GM10847 (cell line): ENCODE measurements around the gene SLC26A1.

Experiments
- POLR2A ChIP-seq: IDR thresholded peaks from 2 replicates; pipeline ENCODE4 v1.6.1; 2011; ENCODE audit not compliant: insufficient read length; ENCODE audit errors: extremely low read depth

Gene SLC26A1

GRCh38 chr4:998096-998691 is 5.0 kb upstream of the SLC26A1 start:
- no peak for TF ChIP-seq POLR2A

GRCh38 chr4:997375-998071 is 4.3 kb upstream of the SLC26A1 start:
- no peak for TF ChIP-seq POLR2A

GRCh38 chr4:996997-997374 is 3.8 kb upstream of the SLC26A1 start:
- no peak for TF ChIP-seq POLR2A

GRCh38 chr4:996030-996996 is 3.1 kb upstream of the SLC26A1 start:
- no peak for TF ChIP-seq POLR2A

GRCh38 chr4:995311-996026 is 2.3 kb upstream of the SLC26A1 start:
- TF ChIP-seq POLR2A = no peak

- TF ChIP-seq POLR2A = no peak
Measured at GRCh38 chr4:992297-993110, 700 bp downstream of the SLC26A1 start.

- no peak for TF ChIP-seq POLR2A
Measured at GRCh38 chr4:991451-992296, 1.5 kb downstream of the SLC26A1 start.

GRCh38 chr4:990746-991367 is 2.3 kb downstream of the SLC26A1 start:
- no peak for TF ChIP-seq POLR2A

- TF ChIP-seq POLR2A = no peak
Measured at GRCh38 chr4:989722-990471, 3.3 kb downstream of the SLC26A1 start.

GRCh38 chr4:988726-989721 is 4.2 kb downstream of the SLC26A1 start:
- TF ChIP-seq POLR2A = no peak
